Smooth muscle cell of trachea (primary cell): ENCODE results near the gene MIOX. TPM values are rescaled to one million over a fixed set of nuclear protein-coding genes. Genes with fewer than 3 reads are reported as not detected.

Experiments used
- total RNA-seq: library from RNA; depleted of rRNA; stranded (reverse); fragments of >200 nt; gene quantifications from 2 replicates; pipeline ENCODE4 v1.2.1, GENCODE V29; 2014

Gene MIOX
- total RNA-seq: 0.15 TPM in 1 of 2 replicates, not detected in the other

GRCh38 chr22:50486561-50487289 lies at the start of gene MIOX:
Gene MIOX (plus strand): TSS chr22:50486859. CDS start chr22:50486898, 39 bp downstream.

GRCh38 chr22:50474710-50475651 lies 11.7 kb upstream of the MIOX start, which contains the start of gene SBF1:
Gene SBF1 (minus strand): TSS chr22:50475035. CDS start chr22:50474840, 195 bp downstream.

GRCh38 chr22:50481440-50482106 lies 5.1 kb upstream of the MIOX start, which contains the start of gene ADM2:
Gene ADM2 (plus strand): TSS chr22:50481543. CDS start chr22:50481848, 305 bp downstream.

GRCh38 chr22:50507421-50507990 lies 20.8 kb downstream of the MIOX start, which contains the start of gene LMF2:
Gene LMF2 (minus strand): TSS chr22:50507702. CDS start chr22:50507675, 27 bp downstream.

GRCh38 chr22:50507991-50508884 lies 21.6 kb downstream of the MIOX start, which contains the start of gene NCAPH2:
Gene NCAPH2 (plus strand): TSS chr22:50508224. CDS start chr22:50508338, 114 bp downstream.

GRCh38 chr22:50525104-50525857 lies 38.6 kb downstream of the MIOX start, which contains the start of gene SCO2:
Gene SCO2 (minus strand): TSS chr22:50525598. CDS start chr22:50524411, 1,187 bp downstream.

GRCh38 chr22:50529897-50530579 lies 43.4 kb downstream of the MIOX start, which contains the start of gene TYMP:
Gene TYMP (minus strand): TSS chr22:50530012. CDS start chr22:50529709, 303 bp downstream.

Other genes with a start within 250 kb of the MIOX start
- gene TUBGCP6, start 241.8 kb upstream of the MIOX start, total RNA-seq: 41.7 and 43.3 TPM in 2 replicates
- gene HDAC10, start 235.6 kb upstream of the MIOX start, total RNA-seq: 41.3 and 73.3 TPM in 2 replicates
- 27.1 and 38.2 TPM in 2 replicates for gene MAPK12, start 225.2 kb upstream of the MIOX start, total RNA-seq
- 6.7 and 17.5 TPM in 2 replicates for gene MAPK11, start 216.5 kb upstream of the MIOX start, total RNA-seq
- gene PLXNB2, start 179.2 kb upstream of the MIOX start, total RNA-seq: 133 and 254 TPM in 2 replicates
- 2.0 and 6.8 TPM in 2 replicates for gene DENND6B, start 159.8 kb upstream of the MIOX start, total RNA-seq
- 54.0 and 72.3 TPM in 2 replicates for gene PPP6R2, start 143.5 kb upstream of the MIOX start, total RNA-seq
- 61.8 and 123 TPM in 2 replicates for gene SBF1, start 11.8 kb upstream of the MIOX start, total RNA-seq
- gene ADM2, start 5.3 kb upstream of the MIOX start, total RNA-seq: 0.87 and 2.3 TPM in 2 replicates
- 57.9 and 68.3 TPM in 2 replicates for gene LMF2, start 20.8 kb downstream of the MIOX start, total RNA-seq
- gene NCAPH2, start 21.4 kb downstream of the MIOX start, total RNA-seq: 29.3 and 46.0 TPM in 2 replicates
- gene SCO2, start 38.7 kb downstream of the MIOX start, total RNA-seq: 4.1 and 4.6 TPM in 2 replicates
- 20.4 and 45.8 TPM in 2 replicates for gene TYMP, start 43.2 kb downstream of the MIOX start, total RNA-seq
- 0.15 and 0.33 TPM in 2 replicates for gene KLHDC7B, start 59.0 kb downstream of the MIOX start, total RNA-seq
- not detected in 2 replicates for gene SYCE3, start 76.1 kb downstream of the MIOX start, total RNA-seq
- 3.6 and 3.8 TPM in 2 replicates for gene CPT1B, start 91.6 kb downstream of the MIOX start, total RNA-seq
- gene CHKB, start 96.0 kb downstream of the MIOX start, total RNA-seq: 29.4 and 33.9 TPM in 2 replicates
- gene MAPK8IP2, start 113.9 kb downstream of the MIOX start, total RNA-seq: 0.29 and 0.50 TPM in 2 replicates
- gene ARSA, start 141.3 kb downstream of the MIOX start, total RNA-seq: 17.7 and 51.1 TPM in 2 replicates
- 0.29 and 1.5 TPM in 2 replicates for gene SHANK3, start 186.0 kb downstream of the MIOX start, total RNA-seq